Measurements from ENCODE around the gene SPSB4.
"Not testable (repeated sequence)": the region's sequence is repeated elsewhere in the genome, so short reads cannot be mapped to it uniquely, and the experiment has no call there.

Gene SPSB4

GRCh38 chr3:141104151-141104821, 53.1 kb downstream of the SPSB4 start:
- no peaks in the 10 kb centered on the region for H3K27me3 ChIP-seq (ENCODE audit: control insufficient read depth in 2 of 2, insufficient read depth in 2 of 2, low read length in 2 of 2)
- H3K4me1 ChIP-seq (ENCODE audit: control insufficient read depth in 2 of 2, insufficient read depth in 2 of 2, low read length in 2 of 2), result no peaks in the 10 kb centered on the region
- no peak overlapping the region for H3K9ac ChIP-seq (ENCODE audit: low read depth in 1 of 2, low read length in 2 of 2)
- no peaks in the 10 kb centered on the region for H3K36me3 ChIP-seq (ENCODE audit: control insufficient read depth in 2 of 2, insufficient read depth in 2 of 2, low read length in 2 of 2)
- no peaks in the 10 kb centered on the region for H3K9me3 ChIP-seq (ENCODE audit: control insufficient read depth in 2 of 2, low read length in 2 of 2)
- no peak overlapping the region for H3K27ac ChIP-seq (ENCODE audit: low read depth in 2 of 2, low read length in 2 of 2)
- H3K4me3 ChIP-seq (ENCODE audit: low read length in 2 of 2), result no peak overlapping the region

- Histone ChIP-seq H3K27me3 (ENCODE audit: control insufficient read depth in 2 of 2, insufficient read depth in 2 of 2, low read length in 2 of 2) (no peaks in the 10 kb centered on the region), H3K4me3 (ENCODE audit: low read length in 2 of 2) (no peak overlapping the region), H3K9ac (ENCODE audit: low read depth in 1 of 2, low read length in 2 of 2) (no peak overlapping the region), H3K27ac (ENCODE audit: low read depth in 2 of 2, low read length in 2 of 2) (no peak overlapping the region), H3K9me3 (ENCODE audit: control insufficient read depth in 2 of 2, low read length in 2 of 2) (no peaks in the 10 kb centered on the region), H3K4me1 (ENCODE audit: control insufficient read depth in 2 of 2, insufficient read depth in 2 of 2, low read length in 2 of 2) (no peaks in the 10 kb centered on the region), H3K36me3 (ENCODE audit: control insufficient read depth in 2 of 2, insufficient read depth in 2 of 2, low read length in 2 of 2) (no peaks in the 10 kb centered on the region)
Observed at GRCh38 chr3:141105828-141106628, 54.9 kb downstream of the SPSB4 start.

- Histone ChIP-seq H3K9ac (ENCODE audit: low read depth in 1 of 2, low read length in 2 of 2) (no peak overlapping the region), H3K36me3 (ENCODE audit: control insufficient read depth in 2 of 2, insufficient read depth in 2 of 2, low read length in 2 of 2) (no peaks in the 10 kb centered on the region), H3K27ac (ENCODE audit: low read depth in 2 of 2, low read length in 2 of 2) (no peak overlapping the region), H3K4me1 (ENCODE audit: control insufficient read depth in 2 of 2, insufficient read depth in 2 of 2, low read length in 2 of 2) (no peaks in the 10 kb centered on the region), H3K4me3 (ENCODE audit: low read length in 2 of 2) (no peak overlapping the region), H3K9me3 (ENCODE audit: control insufficient read depth in 2 of 2, low read length in 2 of 2) (no peaks in the 10 kb centered on the region), H3K27me3 (ENCODE audit: control insufficient read depth in 2 of 2, insufficient read depth in 2 of 2, low read length in 2 of 2) (no peaks in the 10 kb centered on the region)
Observed at GRCh38 chr3:141106842-141107241, 55.7 kb downstream of the SPSB4 start.

GRCh38 chr3:141108039-141108438, 56.9 kb downstream of the SPSB4 start:
- Histone ChIP-seq H3K27ac (ENCODE audit: low read depth in 2 of 2, low read length in 2 of 2) (no peak overlapping the region), H3K27me3 (ENCODE audit: control insufficient read depth in 2 of 2, insufficient read depth in 2 of 2, low read length in 2 of 2) (no peaks in the 10 kb centered on the region), H3K4me3 (ENCODE audit: low read length in 2 of 2) (no peak overlapping the region), H3K9me3 (ENCODE audit: control insufficient read depth in 2 of 2, low read length in 2 of 2) (no peaks in the 10 kb centered on the region), H3K4me1 (ENCODE audit: control insufficient read depth in 2 of 2, insufficient read depth in 2 of 2, low read length in 2 of 2) (no peaks in the 10 kb centered on the region), H3K9ac (ENCODE audit: low read depth in 1 of 2, low read length in 2 of 2) (no peak overlapping the region), H3K36me3 (ENCODE audit: control insufficient read depth in 2 of 2, insufficient read depth in 2 of 2, low read length in 2 of 2) (no peaks in the 10 kb centered on the region)

GRCh38 chr3:141109751-141110150, 58.6 kb downstream of the SPSB4 start:
- Histone ChIP-seq H3K9me3 (ENCODE audit: control insufficient read depth in 2 of 2, low read length in 2 of 2) (no peaks in the 10 kb centered on the region), H3K27me3 (ENCODE audit: control insufficient read depth in 2 of 2, insufficient read depth in 2 of 2, low read length in 2 of 2) (no peaks in the 10 kb centered on the region), H3K4me3 (ENCODE audit: low read length in 2 of 2) (no peak overlapping the region), H3K36me3 (ENCODE audit: control insufficient read depth in 2 of 2, insufficient read depth in 2 of 2, low read length in 2 of 2) (no peaks in the 10 kb centered on the region), H3K9ac (ENCODE audit: low read depth in 1 of 2, low read length in 2 of 2) (no peak overlapping the region), H3K4me1 (ENCODE audit: control insufficient read depth in 2 of 2, insufficient read depth in 2 of 2, low read length in 2 of 2) (no peaks in the 10 kb centered on the region), H3K27ac (ENCODE audit: low read depth in 2 of 2, low read length in 2 of 2) (no peak overlapping the region)

- no peak overlapping the region for H3K27ac ChIP-seq (ENCODE audit: low read depth in 2 of 2, low read length in 2 of 2)
- H3K27me3 ChIP-seq (ENCODE audit: control insufficient read depth in 2 of 2, insufficient read depth in 2 of 2, low read length in 2 of 2), result no peaks in the 10 kb centered on the region
- no peak overlapping the region for H3K9ac ChIP-seq (ENCODE audit: low read depth in 1 of 2, low read length in 2 of 2)
- no peaks in the 10 kb centered on the region for H3K9me3 ChIP-seq (ENCODE audit: control insufficient read depth in 2 of 2, low read length in 2 of 2)
- H3K4me3 ChIP-seq (ENCODE audit: low read length in 2 of 2), result no peak overlapping the region
- H3K36me3 ChIP-seq (ENCODE audit: control insufficient read depth in 2 of 2, insufficient read depth in 2 of 2, low read length in 2 of 2), result no peaks in the 10 kb centered on the region
- H3K4me1 ChIP-seq (ENCODE audit: control insufficient read depth in 2 of 2, insufficient read depth in 2 of 2, low read length in 2 of 2), result peaks cover 0 to 3% of the 10 kb centered on the region in 2 donors
Observed at GRCh38 chr3:141110322-141110721, 59.2 kb downstream of the SPSB4 start.

- H3K4me3 ChIP-seq (ENCODE audit: low read length in 2 of 2), result no peak overlapping the region
- no peaks in the 10 kb centered on the region for H3K9me3 ChIP-seq (ENCODE audit: control insufficient read depth in 2 of 2, low read length in 2 of 2)
- no peaks in the 10 kb centered on the region for H3K36me3 ChIP-seq (ENCODE audit: control insufficient read depth in 2 of 2, insufficient read depth in 2 of 2, low read length in 2 of 2)
- no peaks in the 10 kb centered on the region for H3K27me3 ChIP-seq (ENCODE audit: control insufficient read depth in 2 of 2, insufficient read depth in 2 of 2, low read length in 2 of 2)
- H3K4me1 ChIP-seq (ENCODE audit: control insufficient read depth in 2 of 2, insufficient read depth in 2 of 2, low read length in 2 of 2), result peaks cover 0 to 3% of the 10 kb centered on the region in 2 donors
- no peak overlapping the region for H3K27ac ChIP-seq (ENCODE audit: low read depth in 2 of 2, low read length in 2 of 2)
- no peak overlapping the region for H3K9ac ChIP-seq (ENCODE audit: low read depth in 1 of 2, low read length in 2 of 2)
Observed at GRCh38 chr3:141111364-141112155, 60.4 kb downstream of the SPSB4 start.

GRCh38 chr3:141112686-141113297, 61.6 kb downstream of the SPSB4 start:
- no peaks in the 10 kb centered on the region for H3K9me3 ChIP-seq (ENCODE audit: control insufficient read depth in 2 of 2, low read length in 2 of 2)
- H3K9ac ChIP-seq (ENCODE audit: low read depth in 1 of 2, low read length in 2 of 2), result no peak overlapping the region
- H3K27me3 ChIP-seq (ENCODE audit: control insufficient read depth in 2 of 2, insufficient read depth in 2 of 2, low read length in 2 of 2), result no peaks in the 10 kb centered on the region
- no peaks in the 10 kb centered on the region for H3K36me3 ChIP-seq (ENCODE audit: control insufficient read depth in 2 of 2, insufficient read depth in 2 of 2, low read length in 2 of 2)
- H3K27ac ChIP-seq (ENCODE audit: low read depth in 2 of 2, low read length in 2 of 2), result no peak overlapping the region
- no peak overlapping the region for H3K4me3 ChIP-seq (ENCODE audit: low read length in 2 of 2)
- H3K4me1 ChIP-seq (ENCODE audit: control insufficient read depth in 2 of 2, insufficient read depth in 2 of 2, low read length in 2 of 2), result peaks cover 0 to 3% of the 10 kb centered on the region in 2 donors

- H3K9ac ChIP-seq (ENCODE audit: low read depth in 1 of 2, low read length in 2 of 2); H3K27ac ChIP-seq (ENCODE audit: low read depth in 2 of 2, low read length in 2 of 2); H3K36me3 ChIP-seq (ENCODE audit: control insufficient read depth in 2 of 2, insufficient read depth in 2 of 2, low read length in 2 of 2); H3K9me3 ChIP-seq (ENCODE audit: control insufficient read depth in 2 of 2, low read length in 2 of 2); H3K27me3 ChIP-seq (ENCODE audit: control insufficient read depth in 2 of 2, insufficient read depth in 2 of 2, low read length in 2 of 2); H3K4me1 ChIP-seq (ENCODE audit: control insufficient read depth in 2 of 2, insufficient read depth in 2 of 2, low read length in 2 of 2); H3K4me3 ChIP-seq (ENCODE audit: low read length in 2 of 2): not testable (repeated sequence)
Observed at GRCh38 chr3:141113680-141114079, 62.5 kb downstream of the SPSB4 start.

Measured in mucosa of rectum (tissue), 2 donors.